IPS DF 4.7 (cell line): ENCODE data around the gene KRTAP5-2.
"Not testable (repeated sequence)": the region's sequence is repeated elsewhere in the genome, so short reads cannot be mapped to it uniquely, and the experiment has no call there.

ENCODE experiments used
- DNase-seq: peaks from one replicate; pipeline ENCODE4 v3.0.0-alpha.2; 2013; ENCODE audit warnings: low spot score; ENCODE audit errors: extremely low read depth

The KRTAP5-2 gene

DNA sequence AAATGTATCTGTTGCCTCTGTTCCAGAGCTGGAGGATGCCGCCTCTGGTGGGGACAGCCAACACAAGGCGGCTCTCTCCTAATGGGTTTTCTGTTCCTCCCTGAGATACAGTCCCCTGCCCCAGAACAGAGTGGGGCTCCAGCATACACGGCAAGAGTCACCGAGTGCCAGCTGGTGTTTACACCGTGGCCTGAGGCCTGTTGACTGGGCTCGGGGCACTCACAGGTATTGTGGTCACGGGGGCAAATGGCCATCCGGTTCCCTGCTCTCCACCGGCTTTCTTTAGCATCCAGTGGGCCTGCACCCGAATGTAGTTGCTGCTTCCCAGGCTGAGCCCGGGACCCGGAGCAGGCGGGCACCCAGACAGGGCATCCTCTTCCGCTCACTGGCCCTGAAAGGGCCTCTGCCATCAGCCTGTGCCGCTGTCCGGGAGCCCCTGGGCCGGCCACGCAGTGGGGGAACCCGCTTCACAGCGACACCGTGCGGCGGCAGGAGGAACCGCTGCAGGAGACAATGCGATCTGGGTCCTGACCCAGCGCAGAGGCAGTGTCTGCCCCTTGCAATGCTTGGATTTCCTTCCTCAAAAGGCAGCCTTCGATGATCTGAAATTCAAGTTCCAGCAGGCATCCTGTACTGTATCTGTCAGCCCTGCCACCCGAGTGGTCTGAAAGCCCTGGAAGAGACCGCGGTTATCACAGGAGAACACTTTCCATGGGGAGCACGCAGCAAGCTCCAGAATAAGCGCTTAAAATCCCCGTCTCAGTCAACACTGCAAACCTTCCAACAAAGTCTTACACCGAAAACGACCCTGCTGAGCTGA, 30.6 kb upstream of the KRTAP5-2 start:
- DNase-seq: no peak

DNA sequence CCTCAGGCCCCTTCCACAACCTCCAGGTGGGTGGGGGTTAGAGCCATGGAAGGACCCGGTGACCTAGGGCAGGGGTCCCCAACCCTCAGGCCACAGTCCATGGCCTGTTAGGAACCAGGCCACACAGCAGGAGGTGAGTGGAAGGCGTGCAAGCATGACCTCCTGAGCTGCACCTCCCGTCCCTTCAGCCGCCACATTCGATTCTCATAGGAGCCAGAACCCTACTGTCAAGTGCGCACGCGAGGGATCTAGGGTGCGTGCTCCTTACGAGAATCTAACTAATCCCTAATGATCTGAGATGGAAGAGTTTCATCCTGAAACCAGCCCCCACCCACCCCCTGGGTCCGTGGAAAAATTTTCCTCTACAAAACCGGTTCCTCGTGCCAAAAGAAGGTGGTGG, 27.4 kb upstream of the KRTAP5-2 start:
- DNase-seq: no peak

DNA sequence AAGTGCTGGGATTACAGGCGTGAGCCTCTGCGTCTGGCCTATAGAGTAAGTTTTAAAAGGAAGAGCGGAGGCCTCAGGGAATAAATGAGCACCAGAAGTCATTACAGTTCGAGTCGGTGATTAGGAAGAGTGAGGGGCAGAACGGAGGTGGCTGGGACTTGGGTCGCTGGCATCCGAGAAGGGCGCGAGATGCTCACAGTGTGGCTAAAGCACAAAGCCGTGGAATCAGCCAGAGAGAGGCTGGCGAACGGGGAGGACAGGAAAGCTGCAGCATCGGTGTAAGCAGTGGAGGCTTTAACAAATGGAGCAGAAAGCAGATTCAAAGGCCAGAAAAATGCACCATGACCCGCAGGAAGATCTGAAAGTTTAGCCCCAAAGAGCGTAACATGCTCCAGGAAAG, 26.5 kb upstream of the KRTAP5-2 start:
- no peak for DNase-seq

DNA sequence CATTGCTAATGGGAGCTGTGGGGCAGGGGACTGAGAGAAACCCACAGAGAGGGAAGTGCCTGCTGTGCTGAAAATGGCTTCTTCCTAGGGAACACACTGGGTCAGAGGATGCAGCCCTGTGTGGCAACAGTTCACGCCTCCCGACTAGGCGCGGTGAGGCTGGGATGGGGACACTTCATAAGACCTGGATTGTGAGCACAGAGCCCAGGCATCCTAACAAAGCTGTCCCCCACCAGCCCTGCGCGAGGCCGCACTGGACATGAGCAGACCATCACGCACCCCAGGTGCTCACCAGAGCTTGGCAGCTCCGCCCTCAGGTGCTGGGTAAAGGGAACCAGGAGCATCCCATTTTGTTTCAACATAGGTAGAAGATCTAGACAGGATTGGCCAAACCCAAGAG, 25.6 kb upstream of the KRTAP5-2 start:
- DNase-seq: no peak

DNA sequence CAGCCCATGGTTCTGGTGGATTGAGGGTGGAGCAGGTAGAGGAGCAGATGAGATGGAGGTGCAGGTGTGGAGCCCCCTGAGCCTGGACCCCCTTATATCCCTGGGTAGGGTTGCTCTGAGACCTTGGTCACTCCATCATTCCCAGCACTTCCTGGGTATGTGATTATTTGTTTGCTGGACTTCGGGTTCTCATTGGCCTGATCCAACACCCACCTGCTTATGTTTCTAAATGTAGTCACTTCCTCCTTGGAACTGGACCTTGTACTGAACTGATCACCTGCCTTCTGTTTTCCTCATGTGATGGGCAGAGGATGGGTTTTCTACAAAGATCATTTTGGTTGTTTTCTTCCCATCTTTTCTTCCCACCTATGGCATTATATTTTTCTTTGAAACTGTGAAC, 24.0 kb upstream of the KRTAP5-2 start, which contains the start of gene KRTAP5-4:
Gene KRTAP5-4, minus strand, starts transcription at position 53 of the 400 bp plus-strand sequence. Its CDS starts 45 bp downstream, at position 8.
- DNase-seq: no peak

DNA sequence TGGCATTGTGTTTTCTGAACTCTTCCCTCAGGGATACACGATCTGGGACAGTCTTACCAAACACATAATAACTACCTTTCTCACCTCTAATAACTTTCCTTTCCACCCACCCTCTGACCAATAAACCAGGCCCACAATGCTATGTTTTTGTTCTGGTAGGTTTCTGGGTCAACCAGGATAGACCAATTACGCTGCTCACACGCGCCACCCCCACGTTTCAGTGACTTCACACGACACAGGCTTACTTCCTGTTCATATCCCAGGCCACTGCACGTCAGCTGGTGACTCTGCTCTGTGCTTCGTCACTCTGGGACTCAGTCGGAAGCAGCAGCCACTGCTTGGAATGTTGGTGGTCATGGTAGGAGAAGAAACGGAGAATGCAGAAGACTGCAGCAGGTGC, 21.4 kb upstream of the KRTAP5-2 start:
- no peak for DNase-seq

DNA sequence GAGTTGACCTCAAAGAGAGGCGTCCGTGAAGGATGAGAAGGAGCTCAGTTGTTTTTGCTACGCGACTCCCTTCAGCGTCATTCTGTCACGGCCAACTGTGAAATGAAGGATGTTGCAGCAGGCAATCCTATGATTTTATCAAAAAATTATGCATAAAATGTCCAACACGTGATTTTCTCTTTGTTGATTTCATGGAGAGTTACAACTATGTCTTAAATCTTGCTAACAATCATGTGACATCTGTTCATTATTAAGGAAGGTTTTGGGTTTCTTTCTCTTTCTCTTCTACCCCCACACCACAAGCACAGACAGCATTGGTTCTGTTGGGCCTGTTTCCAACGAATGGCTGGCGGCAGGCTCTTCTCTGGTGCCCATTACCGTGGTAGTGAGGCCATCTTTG, 20.1 kb upstream of the KRTAP5-2 start:
- no peak for DNase-seq

DNA sequence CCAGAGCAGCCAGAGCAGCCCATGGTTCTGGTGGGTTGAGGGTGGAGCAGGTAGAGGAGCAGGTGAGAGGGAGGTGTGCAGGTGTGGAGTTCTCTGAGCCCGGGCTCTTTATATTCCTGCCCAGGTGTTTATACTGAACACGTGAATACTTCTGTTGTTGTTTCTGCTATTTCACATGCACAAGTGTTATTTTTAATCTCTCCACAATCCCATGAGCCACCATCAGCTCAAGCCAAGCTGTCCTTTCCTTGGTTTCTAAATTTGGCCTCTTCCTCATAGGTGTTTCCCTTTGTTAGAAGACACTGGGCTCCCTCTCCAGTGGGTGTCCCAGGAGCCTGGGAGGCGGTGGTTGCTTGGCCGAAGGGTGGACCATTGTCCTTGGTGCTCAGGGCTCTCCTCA, 10.3 kb upstream of the KRTAP5-2 start, which contains the start of gene KRTAP5-3:
Gene KRTAP5-3, minus strand, starts transcription at position 101 of the 400 bp plus-strand sequence. Its CDS starts 78 bp downstream, at position 23.
- no peak for DNase-seq

DNA sequence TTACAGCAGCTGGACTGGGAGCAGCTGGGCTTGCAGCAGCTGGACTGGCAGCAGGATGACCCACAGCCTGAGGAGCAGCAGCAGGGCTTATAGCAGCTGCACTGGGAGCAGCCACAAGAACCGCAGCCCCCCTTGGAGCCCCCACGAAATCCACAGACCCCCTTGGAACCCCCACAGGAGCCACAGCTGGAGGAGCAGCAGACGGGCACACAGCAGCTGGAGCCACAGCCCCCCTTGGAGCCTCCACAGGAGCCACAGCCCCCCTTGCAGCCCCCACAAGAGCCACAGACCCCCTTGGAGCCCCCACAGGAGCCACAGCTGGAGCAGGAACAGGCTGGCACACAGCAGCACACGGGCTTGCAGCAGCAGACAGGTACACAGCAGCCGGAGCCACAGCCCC, 9.8 kb upstream of the KRTAP5-2 start:
- DNase-seq: not testable (repeated sequence)

DNA sequence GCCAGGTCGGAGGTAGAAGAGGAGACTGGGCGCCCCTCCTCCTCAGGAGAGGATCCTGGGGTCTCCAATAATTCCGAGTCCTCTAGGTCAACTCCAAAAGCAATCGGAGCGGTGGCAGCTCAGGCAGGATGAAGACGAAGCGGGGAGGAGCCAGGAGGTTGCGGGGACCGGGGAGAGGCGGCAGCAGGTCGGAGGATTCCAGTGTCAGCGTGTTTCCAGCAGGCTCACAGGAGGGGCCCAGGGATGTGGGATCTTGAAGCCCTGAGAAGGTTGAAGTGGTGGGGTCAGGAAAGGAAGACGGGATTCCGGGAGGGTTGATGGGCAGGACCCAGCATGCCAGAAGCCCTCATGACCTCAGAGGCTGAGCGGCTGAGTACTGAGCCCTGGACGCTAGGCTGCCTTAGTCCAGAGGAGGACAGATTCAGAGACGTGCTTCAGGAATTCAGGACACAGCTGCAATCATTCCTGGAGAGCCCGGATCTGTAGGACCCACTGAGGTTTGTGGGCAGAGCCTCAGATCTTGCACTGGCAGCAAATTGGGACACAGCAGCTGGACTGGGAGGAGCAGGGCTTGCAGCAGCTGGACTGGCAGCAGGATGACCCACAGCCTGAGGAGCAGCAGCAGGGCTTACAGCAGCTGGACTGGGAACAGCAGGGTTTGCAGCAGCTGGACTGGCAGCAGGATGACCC, 9.2 kb upstream of the KRTAP5-2 start:
- not testable (repeated sequence) for DNase-seq

DNA sequence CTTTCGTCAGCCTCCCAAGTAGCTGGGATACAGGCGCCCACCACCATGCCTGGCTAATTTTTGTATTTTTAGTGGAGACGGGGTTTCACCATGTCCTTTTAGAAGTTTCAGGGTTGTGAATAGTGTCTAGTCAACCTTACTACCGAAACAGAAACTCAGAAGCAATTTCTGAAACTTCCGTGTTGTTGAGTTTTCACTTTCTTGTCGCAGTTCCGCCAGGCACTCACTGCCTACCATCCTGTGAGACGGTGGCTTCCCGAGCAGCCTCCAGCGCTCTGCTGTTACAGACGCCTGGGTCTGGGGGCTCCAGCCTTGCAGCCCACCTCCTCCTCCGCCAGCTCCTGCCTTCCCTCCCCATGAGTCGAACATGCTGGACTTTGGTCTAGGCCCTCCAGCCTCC, 7.8 kb upstream of the KRTAP5-2 start:
- not testable (repeated sequence) for DNase-seq

DNA sequence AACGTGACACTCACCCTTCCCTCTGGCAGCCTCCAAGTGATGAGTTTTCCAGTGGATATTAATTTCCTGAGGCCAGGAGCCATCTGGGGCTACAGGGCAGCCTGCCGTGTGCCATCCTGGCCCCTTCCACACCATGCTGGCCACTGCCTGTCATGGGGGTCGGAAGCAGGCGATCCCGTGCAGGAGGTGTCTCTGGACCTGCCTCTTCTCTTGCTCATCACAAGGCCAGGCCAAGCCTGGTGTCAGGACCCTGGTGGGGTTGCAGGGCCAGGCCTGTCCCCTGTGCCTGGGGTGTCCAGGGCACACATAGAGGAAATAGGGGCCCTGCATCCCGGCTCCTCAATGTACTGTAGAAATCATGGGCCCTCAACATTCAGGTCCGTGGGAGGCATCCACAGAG, 6.6 kb upstream of the KRTAP5-2 start:
- no peak for DNase-seq

DNA sequence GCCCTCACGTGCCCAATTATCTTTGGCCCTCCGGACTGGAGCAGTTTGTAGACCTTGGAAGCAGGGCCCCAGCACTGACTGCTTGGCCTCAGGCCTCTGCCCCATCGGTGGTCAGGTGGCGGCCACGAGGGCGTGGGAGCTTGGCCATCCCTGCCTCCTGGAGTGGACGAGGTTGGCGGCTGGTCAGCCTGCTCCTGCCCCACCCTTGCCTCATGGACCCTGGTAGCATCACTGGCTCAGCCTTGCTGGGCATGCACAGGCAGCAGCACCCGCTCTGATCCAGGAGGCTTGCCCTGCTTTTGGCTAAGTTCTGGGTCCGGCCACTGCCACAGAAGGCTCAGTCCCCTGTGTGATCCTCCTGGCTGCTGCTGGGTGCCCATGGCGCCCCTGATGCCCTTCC, 6.1 kb upstream of the KRTAP5-2 start:
- no peak for DNase-seq

DNA sequence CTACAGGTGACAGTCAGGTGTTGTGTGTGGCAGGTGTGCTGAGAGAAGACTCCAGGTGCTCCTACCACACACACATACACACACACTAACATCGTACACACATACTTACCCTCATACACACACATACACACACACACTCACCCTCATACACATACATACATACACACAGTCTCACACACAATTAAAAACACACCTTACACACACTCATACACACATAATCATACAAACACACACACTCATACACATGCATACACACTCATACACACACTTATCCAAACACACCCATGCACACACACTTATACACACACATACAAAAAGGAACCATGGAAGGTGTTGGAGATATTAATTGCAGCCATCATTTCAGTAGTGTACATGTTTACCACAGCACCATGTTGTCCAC, 5.5 kb upstream of the KRTAP5-2 start:
- DNase-seq: no peak

DNA sequence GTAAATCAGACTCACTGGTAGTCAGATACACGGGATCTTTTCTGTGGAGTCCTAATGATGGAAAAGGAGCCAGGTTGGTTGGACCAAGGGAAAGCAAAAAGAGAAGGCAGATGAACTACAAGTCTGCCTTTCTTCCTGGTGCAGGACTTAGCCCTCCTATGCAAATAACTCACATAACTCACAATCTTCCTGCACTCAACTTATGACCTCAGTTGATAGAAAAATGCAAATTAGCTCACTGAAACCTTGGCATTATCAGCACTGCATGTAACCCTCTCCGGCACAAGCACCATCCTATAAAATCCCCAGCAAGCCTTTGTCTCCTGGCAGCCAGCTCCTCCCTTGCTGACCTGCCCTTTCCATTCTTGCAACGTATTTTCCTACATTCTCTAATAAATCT, 3.6 kb upstream of the KRTAP5-2 start:
- not testable (repeated sequence) for DNase-seq

DNA sequence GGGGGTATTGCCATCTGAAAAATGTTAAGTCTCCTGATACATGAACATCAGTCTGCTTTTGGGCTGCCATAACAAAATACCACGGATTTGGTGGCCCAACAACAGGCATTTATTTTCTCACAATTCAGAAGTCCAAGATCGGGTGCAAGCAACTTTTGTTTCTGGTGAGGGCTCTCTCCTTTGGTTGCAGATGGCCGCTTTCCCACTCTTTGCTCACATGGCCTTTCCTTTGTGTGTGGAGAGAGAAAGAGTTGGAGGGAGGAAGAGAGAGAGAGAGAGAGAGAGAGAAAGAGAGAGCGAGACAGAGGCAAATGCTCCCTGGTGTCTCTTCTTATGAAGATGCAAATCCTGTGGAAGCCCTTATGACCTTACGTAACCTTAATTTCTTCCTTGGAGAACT, 2.5 kb upstream of the KRTAP5-2 start:
- no peak for DNase-seq

DNA sequence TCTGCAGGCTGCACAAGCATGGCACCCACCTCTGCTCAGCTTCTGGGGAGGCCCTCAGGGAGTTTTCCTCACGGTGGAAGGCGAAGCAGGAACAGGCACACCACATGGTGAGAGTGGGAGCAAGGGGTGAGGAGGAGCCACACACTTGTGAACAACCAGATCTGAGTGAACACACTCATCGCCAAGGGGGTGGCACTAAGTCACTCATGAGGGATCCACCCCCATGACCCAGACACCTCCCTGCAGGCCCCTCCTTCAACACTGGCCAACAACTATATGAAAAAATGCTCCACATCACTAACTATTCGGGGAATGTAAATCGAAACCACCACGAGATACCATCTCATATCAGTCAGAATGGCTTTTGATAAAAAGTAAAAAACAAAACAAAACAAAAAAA, 722 bp upstream of the KRTAP5-2 start:
- DNase-seq: no peak

DNA sequence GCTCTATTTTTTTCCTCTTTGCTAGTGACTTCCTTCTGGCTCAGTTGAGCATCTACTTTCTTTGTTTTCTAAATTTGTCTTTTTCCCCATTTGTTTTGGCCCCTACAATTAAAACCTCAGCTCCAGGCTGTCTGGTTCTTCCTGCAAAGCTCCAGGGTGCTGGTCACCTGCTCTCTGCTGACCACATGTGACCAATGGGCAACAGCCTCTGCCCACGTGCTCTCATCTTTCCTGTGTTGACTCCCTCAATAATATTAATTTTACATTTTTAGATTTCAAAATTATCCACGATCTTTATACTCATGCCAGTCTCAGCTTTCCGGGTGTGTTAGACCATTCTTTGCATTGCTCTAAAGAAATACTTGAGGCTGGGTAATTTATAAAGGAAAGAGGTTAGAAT, 312 bp upstream of the KRTAP5-2 start:
- not testable (repeated sequence) for DNase-seq

DNA sequence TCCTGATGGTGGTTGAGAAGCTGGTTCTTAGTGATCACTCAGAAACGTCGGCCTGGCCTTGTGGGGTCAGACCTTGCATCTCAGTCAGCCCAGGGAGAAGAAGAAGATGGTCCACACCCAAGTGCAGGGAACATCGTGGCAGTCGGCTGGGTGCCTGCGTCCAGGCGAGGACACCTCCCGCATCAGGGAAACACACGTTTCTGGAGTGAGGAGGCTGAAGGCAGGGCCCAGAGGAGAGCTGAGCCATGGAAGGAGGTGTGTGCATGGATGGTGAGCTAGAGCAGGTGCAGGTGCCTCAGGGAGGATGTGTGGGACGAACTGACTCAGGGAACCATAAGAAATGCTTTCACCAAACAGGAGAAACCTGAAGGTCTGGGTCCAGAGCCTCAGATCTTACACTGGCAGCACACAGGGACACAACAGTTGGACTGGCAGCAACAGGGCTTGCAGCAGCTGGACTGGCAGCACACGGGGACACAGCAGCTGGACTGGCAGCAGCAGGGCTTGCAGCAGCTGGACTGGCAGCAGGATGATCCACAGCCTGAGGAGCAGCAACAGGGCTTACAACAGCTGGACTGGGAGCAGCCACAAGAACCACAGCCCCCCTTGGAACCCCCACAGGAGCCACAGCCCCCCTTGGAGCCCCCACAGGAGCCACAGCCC, 632 bp downstream of the KRTAP5-2 start:
- no peak for DNase-seq

DNA sequence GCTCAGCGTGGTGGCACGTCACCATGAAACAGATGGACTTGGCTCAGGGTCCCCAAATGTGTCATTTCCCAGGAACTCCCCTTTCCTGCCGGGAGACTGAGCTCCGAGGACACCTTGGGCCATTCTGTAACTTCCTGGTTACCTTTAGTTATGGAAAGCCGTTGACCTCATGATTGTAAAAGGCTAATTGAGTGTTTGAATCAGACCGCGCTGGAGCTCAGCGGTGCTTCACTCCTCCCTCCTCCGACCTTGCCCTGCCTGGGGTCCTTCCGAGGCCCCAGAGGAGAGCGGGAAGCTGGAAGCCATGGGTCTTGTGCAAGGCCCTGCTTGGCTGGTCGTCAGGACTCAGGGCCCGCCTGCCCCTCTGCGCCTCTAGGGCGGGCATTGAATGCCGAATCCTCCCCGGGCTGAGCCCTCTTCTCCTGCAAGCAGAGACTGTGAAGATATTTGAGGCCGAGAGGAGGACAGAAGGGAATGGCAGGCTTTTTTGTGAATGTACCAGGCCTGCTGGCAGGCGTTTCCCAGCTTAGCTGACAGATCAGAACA, 1.4 kb downstream of the KRTAP5-2 start:
- DNase-seq: not testable (repeated sequence)

DNA sequence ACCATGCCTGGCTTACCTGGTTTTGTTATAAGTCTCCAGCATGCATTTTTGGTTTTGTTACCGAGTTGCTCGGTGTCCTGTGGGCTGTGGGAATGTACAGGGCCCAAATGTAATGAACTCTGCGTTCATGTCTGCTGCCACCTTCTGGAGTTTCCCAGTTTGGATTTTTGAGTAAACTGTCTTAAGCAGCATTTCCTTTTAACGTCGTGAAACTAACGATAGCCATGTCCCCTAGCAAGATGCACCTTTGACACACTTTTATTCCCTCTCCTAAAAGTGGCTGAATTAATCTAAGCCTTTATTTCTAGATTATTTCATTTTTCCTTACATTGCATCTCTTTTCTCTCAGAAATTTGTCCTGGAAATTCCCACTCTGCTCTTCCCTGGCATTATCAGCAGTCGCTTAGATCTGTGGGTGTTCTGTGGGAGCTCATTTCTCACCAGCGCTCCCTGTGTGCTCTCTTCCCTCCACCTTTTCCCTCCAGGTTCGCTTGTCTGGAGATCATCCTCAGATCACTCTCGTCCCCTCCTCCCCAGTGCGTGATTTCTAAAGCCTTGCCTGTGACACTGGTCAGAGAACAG, 2.0 kb downstream of the KRTAP5-2 start:
- DNase-seq: not testable (repeated sequence)
